Suprapubic skin (tissue), 4 donors: ENCODE measurements around the gene ANKRD42. TPM values are rescaled to one million over a fixed set of nuclear protein-coding genes. Genes with fewer than 3 reads are reported as not detected.

ENCODE experiments used
- DNase-seq, 2 donors: peaks; one replicate each; pipeline ENCODE4 v3.0.0-alpha.2; 2019; ENCODE audit warnings: low spot score in 2 of 2
- H3K27ac ChIP-seq: fragments of 200-600 bp; sonication (generic); one replicate; pipeline ENCODE4 v1.5.1; 2019
- H3K27me3 ChIP-seq: fragments of 200-600 bp; sonication (generic); one replicate; pipeline ENCODE4 v1.5.1; 2019
- H3K36me3 ChIP-seq: fragments of 200-600 bp; sonication (generic); one replicate; pipeline ENCODE4 v1.5.1; 2019
- H3K4me1 ChIP-seq: fragments of 200-600 bp; sonication (generic); one replicate; pipeline ENCODE4 v1.5.1; 2019
- H3K4me3 ChIP-seq: fragments of 200-600 bp; sonication (generic); one replicate; pipeline ENCODE4 v1.5.1; 2019; ENCODE audit warnings: mild to moderate bottlenecking
- H3K9me3 ChIP-seq: fragments of 200-600 bp; sonication (generic); one replicate; pipeline ENCODE4 v1.5.1; 2019
- CTCF ChIP-seq, 2 donors: fragments of 200-600 bp in 1 of 2; fragments of 450-650 bp in 1 of 2; sonication (generic) in 1 of 2; IDR thresholded peaks; one replicate each; pipeline ENCODE4 v1.5.1; 2016 to 2019; ENCODE audit warnings: antibody characterized with exemption in 2 of 2, mild to moderate bottlenecking in 1 of 2, moderate library complexity in 1 of 2
- EP300 ChIP-seq: sonication (generic); formaldehyde crosslinking; IDR thresholded peaks from one replicate; pipeline ENCODE4 v1.6.1; 2017; ENCODE audit warnings: antibody characterized with exemption
- POLR2A ChIP-seq, 2 donors: fragments of 450-650 bp; IDR thresholded peaks; one replicate each; pipeline ENCODE4 v1.6.1; 2017; ENCODE audit warnings: antibody characterized with exemption in 2 of 2, mild to moderate bottlenecking in 2 of 2, moderate library complexity in 2 of 2
- POLR2AphosphoS5 ChIP-seq, 3 donors: sonication (generic); formaldehyde crosslinking; IDR thresholded peaks; one replicate each; pipeline ENCODE4 v1.6.1; 2017; ENCODE audit warnings: antibody characterized with exemption in 3 of 3
- WGBS: methylation state at CpG from one replicate; pipeline ENCODE4 v1.1.5; 2018; 5-methylcytosine and 5-hydroxymethylcytosine counted together
- total RNA-seq, 4 donors: library from RNA; depleted of rRNA; stranded (reverse); fragments of >200 nt; gene quantifications; one replicate each; pipeline ENCODE4 v1.1.0, GENCODE V29; 2016

ANKRD42 gene
- total RNA-seq, 4 donors from 2014 or later: 7.2 to 12.6 (median 10.5) TPM

GRCh38 chr11:83282084-83282716, 88.7 kb downstream of the ANKRD42 start:
- H3K4me1 ChIP-seq: peaks cover 36% of the 10 kb centered on the region
- H3K27me3 ChIP-seq: no peaks in the 10 kb centered on the region
- peaks cover 18% of the 10 kb centered on the region for H3K36me3 ChIP-seq
- H3K4me3 ChIP-seq: no peak overlapping the region
- H3K9me3 ChIP-seq: no peaks in the 10 kb centered on the region
- no peak for DNase-seq
- TF ChIP-seq EP300 (no peak), POLR2A (IDR thresholded peaks at IDR 0.05) (no peak)
- H3K27ac ChIP-seq: no peak overlapping the region
- 65% methylated on average over 4 of the region's 4 CpGs for WGBS

GRCh38 chr11:83284501-83285150, 91.1 kb downstream of the ANKRD42 start:
- H3K36me3 ChIP-seq: no peaks in the 10 kb centered on the region
- H3K4me1 ChIP-seq: peaks cover 36% of the 10 kb centered on the region
- H3K9me3 ChIP-seq: no peaks in the 10 kb centered on the region
- 7% methylated on average over 3 of the region's 3 CpGs for WGBS
- TF ChIP-seq POLR2AphosphoS5 (IDR thresholded peaks at IDR 0.05) (no peak), CTCF (IDR thresholded peaks at IDR 0.05) (no peak), EP300 (no peak), POLR2A (IDR thresholded peaks at IDR 0.05) (no peak)
- H3K27ac ChIP-seq: peak overlapping the region; percentile 97
- no peaks in the 10 kb centered on the region for H3K27me3 ChIP-seq
- peak overlapping the region; percentile 70 for H3K4me3 ChIP-seq
- DNase-seq: no peak

DNA sequence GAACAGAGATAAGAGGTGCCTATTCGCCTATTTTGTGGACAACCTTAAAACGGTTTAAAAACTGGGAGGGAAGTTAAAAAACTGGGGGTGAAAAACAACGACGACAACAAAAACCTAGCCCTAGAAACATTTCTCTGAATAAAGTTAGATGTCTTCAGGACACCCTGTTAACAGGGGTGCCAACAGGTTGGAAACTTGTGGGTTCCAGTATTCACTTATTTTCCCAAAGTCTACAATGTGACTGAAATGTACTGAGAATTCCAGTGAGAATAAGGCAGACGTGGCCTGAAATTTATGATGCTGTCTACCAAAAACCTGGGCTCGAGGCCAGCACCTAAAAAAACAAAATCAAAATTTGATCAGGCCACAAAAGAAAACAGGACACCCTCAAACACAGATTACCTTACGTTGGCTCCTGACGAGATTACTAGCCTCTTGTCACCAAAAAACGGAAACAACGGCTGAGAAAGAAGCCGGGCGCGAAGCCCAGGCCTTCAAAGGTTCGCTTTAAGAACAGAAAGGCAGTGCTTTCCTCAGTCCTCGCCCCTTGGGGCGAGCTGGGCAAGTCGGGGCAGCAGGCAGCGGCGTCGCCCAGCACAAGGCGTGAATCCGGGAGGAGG, 91.7 kb downstream of the ANKRD42 start:
- 1% methylated on average over 22 of the region's 22 CpGs for WGBS
- TF ChIP-seq POLR2A (IDR thresholded peaks at IDR 0.05) (no peak), CTCF (IDR thresholded peaks at IDR 0.05) (no peak), EP300 (no peak), POLR2AphosphoS5 (IDR thresholded peaks at IDR 0.05) (no peak)
- Histone ChIP-seq H3K4me1 (peaks cover 36% of the 10 kb centered on the region), H3K36me3 (no peaks in the 10 kb centered on the region), H3K27me3 (no peaks in the 10 kb centered on the region), H3K4me3 (peak overlapping the region; percentile 70), H3K9me3 (no peaks in the 10 kb centered on the region), H3K27ac (peak overlapping the region; percentile 97)
- no peak for DNase-seq

DNA sequence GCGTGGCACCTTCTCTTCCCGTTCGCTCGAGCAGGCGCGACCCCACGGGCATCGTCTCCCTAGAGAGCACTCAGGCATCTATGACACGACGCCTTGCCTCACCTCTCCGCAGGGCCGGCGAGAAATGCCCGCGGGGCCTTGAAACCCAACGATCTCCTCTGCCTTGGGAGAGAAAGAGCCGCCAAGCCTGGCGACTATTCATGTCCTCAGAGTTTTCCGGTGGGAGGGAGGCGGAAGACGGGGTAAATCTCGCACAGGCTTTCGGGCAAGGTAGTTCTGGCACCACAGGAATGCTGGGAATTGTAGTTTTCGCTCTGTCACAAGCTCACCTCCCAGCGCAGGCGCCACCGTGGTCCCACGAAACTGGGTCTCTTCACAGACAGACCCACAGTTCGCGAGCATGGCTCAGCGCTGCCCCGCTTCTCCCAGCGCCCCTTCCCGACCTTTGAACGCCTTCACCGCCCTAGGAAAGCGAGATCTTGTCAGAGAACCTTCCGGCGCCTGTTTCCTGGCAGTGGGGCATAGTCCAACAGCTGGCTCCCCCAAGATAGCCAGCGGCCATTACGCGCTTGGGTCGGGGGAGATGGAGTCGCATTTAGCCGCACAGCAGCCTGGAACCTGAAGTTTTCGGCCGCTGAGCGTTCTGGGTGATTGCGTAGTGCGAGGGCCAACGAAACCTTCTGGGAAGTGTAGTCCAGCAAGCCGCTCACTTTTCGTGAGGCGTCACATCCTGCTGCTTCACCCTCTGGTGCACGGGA, 92.4 kb downstream of the ANKRD42 start, which contains the start of gene CCDC90B:
CCDC90B (minus strand) TSS at position 597 of the 758 bp plus-strand sequence; CDS start at position 202, 395 bp downstream.
- H3K9me3 ChIP-seq: no peaks in the 10 kb centered on the region
- H3K36me3 ChIP-seq: no peaks in the 10 kb centered on the region
- TF ChIP-seq POLR2A (IDR thresholded peaks at IDR 0.05): peak; percentile 15 to 94
- peak in 2 of 3 donors; percentile 49 to 73 for TF ChIP-seq POLR2AphosphoS5 (IDR thresholded peaks at IDR 0.05)
- TF ChIP-seq CTCF (IDR thresholded peaks at IDR 0.05): no peak
- peaks cover 36% of the 10 kb centered on the region for H3K4me1 ChIP-seq
- peak within 1 kb of the TSS; percentile 97 for H3K27ac ChIP-seq
- DNase-seq: peak; percentile 96 to 97
- WGBS: 0% methylated on average over 28 of the region's 55 CpGs
- no peaks in the 10 kb centered on the region for H3K27me3 ChIP-seq
- peak within 1 kb of the TSS; percentile 70 for H3K4me3 ChIP-seq

GRCh38 chr11:83287631-83288030, 94.1 kb downstream of the ANKRD42 start:
- H3K27ac ChIP-seq: no peak overlapping the region
- no peaks in the 10 kb centered on the region for H3K9me3 ChIP-seq
- H3K27me3 ChIP-seq: no peaks in the 10 kb centered on the region
- H3K36me3 ChIP-seq: no peaks in the 10 kb centered on the region
- H3K4me3 ChIP-seq: no peak overlapping the region
- WGBS: 93% methylated on average over 6 of the region's 6 CpGs
- DNase-seq: no peak
- TF ChIP-seq POLR2AphosphoS5 (IDR thresholded peaks at IDR 0.05) (no peak), EP300 (no peak), POLR2A (IDR thresholded peaks at IDR 0.05) (no peak), CTCF (IDR thresholded peaks at IDR 0.05) (no peak)
- peaks cover 26% of the 10 kb centered on the region for H3K4me1 ChIP-seq
